ENCODE results near the gene JAKMIP3. TPM values are rescaled to one million over a fixed set of nuclear protein-coding genes. Genes with fewer than 3 reads are reported as not detected.

The JAKMIP3 gene
- total RNA-seq, 1 experiment from 2014 or later, result 0.03 TPM

DNA sequence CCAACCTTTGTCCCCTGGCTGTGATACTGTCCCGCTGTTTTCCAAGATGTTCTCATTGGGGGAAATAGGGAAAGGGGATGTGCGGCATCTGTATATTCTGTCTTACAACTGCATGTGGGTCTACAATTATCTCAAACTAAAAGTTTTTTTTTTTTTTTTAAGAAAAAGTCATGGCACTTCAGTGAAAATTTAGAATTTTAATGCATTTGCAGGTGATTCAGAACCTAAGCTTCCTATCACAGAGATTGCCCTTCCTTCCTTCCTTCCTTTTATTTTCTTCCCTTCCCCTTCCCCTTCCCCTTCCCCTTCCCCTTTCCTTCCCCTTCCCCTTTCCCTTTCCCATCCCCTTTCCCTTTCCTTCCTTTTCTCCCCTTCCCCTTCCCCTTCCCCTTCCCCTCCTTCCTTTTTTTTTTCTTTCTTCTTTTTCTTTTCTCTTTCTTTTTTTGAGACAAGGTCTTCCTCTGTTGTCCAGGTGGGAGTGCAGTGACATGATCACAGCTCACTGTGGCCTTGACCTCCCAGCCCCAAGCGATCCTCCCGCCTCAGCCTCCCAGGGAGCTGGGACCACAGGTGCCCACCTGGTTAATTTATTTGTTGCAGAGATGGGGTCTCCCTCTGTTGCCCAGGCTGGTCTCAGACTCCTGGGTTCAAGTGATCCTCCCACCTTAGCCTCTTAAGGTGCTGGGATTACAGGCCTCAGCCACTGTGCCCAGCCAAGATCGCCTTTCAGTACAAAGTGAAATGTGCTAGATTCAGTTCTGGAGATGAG, 32.0 kb downstream of the JAKMIP3 start:
- no peak for DNase-seq (ENCODE audit: low read depth)

DNA sequence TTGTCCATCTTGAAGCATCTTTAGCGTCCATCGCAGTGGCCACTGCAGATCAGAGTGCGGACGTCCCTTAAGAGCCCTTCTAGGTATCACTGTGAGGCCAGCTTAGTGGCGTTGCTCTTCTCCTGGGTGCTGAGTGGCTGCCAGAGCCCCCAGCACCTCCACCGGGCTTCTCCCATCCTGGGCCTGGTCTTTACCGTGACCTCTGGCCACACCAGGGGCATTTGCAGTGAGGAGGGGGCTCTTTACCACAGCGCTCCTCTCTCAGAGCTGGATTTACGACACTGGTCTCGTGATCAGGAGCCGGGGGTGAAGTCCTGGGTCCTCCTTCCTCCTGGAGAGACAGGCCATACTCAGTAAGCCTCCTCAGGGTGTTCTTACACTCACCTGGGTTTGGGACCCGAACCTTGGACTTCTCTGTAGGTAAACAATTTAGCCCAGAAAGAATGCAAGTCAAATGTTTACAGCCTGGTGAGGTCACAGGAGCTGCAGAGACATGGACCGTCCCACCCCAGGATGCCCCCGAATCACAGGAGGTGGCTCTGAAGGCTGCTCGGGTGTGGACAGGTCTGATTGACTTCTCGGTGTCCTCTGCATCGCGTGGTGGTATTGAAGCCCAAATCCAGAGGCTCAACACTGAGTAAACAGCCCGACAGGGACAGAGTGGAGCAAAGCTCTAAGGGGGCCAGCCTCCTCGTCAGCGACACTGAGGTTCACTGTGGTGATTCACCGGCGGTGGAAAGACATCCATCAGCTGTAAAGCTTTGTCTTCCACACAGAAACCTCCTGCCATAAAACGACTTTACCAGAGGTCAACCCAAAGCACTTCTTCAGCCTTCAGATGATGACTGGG, 33.0 kb downstream of the JAKMIP3 start:
- no peak for DNase-seq (ENCODE audit: low read depth)

DNA sequence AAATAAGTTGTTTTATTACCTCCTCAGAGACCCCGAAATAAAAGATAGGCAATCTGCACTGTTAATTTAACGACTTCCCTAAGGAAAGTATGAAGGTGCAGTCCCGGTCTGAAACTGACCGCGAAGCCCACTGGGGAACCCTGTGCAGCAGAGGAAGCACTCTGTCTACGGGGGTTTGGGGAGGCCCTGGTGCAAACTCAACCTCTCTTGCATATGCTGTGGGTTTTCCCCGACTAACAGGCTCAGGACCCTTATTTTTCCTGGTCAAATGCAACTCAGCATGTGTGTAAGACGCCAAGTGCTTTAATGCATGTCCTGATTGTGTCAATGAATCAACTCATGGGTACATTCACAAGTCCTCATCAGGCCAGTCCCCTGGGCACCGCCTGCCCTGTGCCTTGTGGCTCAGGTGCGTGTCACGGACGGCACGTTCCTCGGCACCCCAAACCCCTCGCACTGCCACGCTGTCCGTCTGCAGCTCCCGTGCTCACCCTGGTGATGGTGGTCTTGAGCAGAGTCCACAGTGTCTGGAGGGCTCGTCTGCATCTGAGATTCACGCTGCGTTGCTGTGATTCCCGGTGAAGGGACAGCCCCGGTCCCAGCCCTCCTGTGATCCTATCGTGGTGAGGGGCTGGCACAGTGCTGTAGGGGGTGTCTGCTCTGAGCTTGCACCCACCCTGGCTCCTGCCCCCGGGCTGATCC, 33.8 kb downstream of the JAKMIP3 start:
- no peak for DNase-seq (ENCODE audit: low read depth)

DNA sequence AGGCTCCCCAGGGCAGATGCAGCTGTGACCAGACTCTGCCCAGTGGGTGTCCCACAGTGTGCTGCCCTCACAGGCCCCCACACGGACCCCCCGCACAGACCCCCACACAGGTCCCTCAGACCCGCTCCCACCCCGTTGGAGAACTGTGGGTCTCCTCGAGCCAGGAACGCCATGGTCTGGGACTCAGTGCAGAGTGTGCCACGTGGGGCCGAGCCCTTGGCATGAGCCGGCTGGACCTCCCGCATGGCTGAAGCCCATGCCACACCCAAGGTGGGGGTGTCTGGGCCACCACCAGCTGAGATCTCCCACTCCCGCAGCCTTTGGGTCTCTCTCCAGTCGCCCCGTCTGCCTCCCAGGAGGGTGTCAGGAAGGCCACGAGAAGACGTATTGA, 34.3 kb downstream of the JAKMIP3 start:
- no peak for DNase-seq (ENCODE audit: low read depth)

DNA sequence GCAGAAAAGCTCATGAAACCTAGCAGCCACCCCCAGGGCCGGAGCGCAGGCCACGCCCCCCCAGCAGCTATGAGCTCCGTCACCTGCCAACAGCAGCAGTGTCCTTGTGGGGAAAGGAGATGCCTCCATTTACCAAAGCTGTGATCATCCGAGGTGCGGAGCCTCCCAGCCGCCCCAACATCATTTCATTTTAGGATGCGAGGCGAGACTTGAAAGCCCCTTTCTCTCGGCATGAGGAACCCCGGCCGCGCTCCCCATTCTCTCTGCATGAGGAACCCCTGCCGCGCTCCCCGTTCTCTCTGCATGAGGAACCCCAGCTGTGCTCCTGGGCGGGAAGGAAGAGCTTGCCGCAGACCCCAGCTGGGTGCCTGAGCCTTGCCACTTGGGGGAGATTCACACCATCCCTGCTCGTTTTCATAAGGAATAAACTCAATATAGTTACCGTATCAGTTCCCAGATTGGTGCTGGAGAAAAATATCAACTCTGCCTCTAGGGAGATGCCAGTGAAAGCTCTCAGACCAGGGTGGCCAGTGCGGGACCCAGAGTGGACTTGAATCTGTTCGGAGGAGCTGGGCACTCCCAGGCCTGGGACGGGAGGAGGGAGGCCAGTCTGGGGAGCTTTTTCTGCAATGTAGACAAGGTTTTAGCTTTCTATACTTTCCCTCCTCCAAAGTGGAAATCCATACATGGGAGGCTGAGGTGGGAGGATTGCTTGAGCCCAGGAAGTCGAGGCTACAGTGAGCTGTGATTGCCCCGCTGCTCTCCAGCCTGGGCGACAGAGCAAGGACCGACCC, 35.0 kb downstream of the JAKMIP3 start:
- no peak for DNase-seq (ENCODE audit: low read depth)

DNA sequence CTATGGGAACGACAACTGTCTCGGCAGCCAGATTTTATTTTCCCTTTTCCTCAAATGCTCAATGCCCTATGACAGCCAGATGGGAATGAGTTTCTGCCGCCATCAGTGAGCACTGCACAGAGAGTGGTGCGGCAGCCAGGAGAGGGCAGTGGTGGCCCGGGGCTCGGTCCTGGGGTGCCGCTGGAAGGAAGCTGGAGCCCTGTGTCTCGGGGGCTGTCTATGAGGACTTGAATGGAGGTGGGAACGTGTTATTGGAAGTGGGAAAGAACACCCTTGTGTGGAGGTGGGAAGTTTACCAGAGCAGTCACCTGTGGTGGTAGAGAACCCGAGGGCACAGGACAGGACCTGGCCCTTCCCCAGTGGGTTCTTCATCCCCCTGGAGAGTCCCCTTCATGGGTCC, 35.8 kb downstream of the JAKMIP3 start:
- DNase-seq (ENCODE audit: low read depth), result no peak

DNA sequence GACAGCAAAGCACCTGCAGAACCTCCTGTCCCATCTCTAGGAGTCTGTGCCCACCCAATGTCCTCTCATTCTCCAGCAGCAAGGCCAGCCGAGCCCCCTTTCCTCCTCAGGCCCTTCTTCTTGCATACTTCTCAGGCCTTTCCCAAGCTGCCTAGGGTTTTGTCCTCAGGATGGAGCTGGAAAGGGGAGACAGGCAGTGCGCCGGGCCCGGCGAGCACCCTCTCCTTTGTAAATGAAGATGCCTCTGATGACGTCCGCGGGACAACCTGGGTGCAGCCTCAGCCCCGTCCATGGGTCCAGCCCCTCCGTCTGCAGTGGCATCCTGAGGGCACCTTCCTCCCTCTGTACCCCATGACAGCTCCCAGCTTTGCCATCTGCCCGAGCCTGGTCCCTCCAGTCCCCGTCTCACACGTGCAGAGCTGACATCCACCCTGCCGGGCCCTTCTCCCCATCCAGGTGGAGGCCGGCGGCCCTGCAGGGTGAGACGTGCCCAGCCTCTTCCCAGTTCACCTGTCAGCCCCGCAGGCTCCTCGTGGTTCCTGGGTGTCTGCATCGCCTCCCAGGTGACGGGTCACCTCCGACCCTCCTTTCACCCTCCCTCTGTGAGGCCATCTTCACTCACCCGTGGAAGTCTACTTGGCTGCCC, 36.4 kb downstream of the JAKMIP3 start:
- DNase-seq (ENCODE audit: low read depth), result no peak

DNA sequence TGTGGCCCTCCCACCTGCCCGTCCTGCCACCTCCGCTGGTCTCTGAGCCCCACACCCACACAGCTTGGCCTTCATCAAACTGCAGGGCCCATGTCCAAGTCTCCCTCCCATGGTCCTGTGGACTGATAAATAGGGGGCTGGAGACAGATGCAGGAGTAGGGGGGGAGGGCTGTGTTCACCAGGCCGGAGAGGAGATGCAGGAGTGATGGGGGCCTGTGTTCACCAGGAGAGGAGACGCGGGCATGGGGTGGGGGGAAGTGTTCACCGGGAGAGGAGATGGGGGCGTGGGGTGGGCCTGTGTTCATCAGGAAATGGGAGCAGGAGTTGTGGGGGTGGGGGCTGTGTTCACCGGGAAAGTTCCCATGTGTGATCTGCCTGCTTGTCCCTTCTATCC, 37.0 kb downstream of the JAKMIP3 start:
- DNase-seq (ENCODE audit: low read depth), result no peak

DNA sequence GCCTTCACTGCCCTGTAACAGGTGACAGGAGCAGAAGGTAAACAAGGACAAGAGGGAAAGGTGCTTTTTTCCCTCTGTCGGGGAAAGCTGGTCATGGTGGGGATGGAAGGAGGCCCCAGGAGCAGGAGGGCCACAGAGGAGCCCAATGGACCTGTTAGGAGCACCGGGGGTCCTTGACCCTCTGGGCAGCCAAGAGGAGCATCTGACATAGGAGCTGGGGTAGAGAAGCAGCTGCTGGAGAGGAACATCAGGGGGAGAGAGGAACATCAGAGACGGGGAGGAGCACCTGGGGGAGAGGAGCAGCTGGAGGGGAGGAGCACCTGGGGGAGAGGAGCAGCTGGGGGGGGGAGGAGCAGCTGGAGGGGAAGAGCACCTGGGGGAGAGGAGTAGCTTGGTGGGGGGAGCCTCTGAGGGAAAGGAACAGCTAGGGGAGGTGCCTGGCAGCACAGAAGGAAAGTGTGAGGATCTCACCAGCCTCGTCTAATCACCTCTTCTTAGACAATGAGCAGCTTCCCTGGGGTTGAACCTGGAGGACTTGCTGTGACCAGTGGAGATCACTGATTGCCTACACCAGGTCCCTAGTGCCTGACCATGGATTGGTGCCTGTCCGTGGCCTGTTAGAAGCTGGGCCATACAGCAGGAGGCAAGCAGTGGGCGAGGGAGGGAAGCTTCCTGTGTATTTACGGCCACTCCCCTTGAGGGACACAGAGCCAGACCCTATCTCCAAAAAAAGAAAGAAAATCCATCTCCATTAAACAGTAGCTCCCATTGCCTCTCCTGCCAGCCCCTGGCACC, 37.6 kb downstream of the JAKMIP3 start:
- DNase-seq (ENCODE audit: low read depth), result no peak

DNA sequence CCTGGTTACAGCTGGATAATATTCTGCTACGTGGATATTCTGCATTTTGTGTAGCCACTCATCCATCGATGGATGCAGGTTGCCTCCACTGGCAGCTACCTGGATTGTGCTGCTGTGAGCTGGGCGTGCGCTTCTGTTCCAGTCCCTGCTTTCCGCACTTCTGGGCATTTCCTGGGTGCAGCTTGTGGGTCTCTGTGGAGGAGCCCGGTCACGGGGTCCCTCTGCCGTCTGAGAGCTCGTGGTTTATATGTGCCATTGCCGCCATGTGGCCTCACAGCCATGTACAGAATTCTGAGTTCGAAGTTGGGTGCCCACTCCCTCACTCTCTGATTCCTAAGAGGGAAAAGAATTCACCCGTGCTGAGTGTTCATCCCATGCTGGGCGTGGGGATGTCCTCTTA, 38.3 kb downstream of the JAKMIP3 start:
- no peak for DNase-seq (ENCODE audit: low read depth)

DNA sequence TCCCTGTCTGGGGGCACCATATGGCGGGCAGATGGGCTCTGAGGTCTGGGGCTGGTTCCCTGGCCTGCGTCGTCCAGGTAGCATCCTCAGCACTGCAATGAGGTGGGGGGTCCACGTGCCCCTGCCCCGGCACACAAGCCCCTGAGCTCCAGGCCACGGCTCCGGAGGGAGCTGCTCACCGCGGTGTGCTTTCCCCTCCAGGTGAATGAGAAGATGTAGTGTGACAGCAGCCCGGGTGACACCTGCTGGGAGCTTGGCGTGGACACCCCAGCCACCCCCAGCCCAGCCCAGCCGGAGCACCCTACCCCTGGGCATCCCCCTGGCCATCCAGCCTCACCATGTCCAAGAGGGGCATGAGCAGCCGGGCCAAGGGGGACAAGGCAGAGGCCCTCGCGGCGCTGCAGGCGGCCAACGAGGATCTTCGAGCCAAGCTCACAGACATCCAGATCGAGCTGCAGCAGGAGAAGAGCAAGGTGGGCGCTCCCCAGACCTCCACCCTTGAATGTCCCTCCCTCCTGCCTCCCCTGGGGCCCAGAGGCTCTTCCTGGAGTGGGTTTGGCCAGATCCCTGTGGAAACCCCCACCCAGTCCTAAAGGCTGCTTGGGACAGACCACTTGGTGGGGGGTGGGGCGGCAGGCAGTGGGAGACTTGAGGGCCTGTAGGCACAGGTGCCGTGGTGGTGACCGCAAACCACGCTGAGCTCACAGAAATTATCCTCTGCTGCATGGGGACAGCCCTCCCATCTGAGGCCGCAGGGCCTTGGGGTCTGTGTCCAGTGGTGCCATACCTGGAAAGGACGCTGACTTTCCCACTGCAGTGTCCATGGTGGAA, 38.9 kb downstream of the JAKMIP3 start:
- no peak for DNase-seq (ENCODE audit: low read depth)

DNA sequence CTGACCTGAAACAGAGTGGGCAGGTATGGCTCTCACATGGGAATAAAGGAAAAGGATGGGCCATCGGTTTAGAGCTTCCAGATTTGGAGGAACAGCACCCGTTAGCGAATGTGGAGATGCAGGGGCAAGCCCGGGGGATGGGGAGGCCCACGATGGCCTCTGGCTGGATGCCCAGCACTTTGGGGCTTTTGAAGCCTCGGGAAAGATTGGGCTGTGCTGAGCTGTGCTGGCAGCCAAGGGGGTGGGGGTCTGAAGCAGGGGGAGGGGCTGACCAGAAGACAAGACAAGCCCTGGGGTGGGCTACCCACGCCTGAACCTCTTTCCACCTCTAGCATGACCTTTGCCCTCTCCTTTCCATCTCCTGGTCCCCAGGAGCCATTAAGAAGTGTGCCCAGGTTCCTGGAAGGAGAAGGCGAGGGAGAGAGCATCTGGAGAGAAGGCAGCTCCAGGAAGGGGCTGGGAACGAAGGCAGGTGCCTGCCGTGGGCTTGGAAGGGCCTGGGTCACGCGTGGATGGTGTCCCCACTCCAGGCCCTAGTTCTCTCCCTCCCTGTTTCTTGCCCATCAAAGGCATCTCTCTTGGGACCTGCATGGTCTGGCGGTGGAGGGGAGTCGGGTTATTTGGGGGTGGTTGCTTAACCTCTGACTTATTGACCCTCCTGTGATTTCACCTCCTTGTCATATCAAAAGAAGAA, 39.7 kb downstream of the JAKMIP3 start:
- DNase-seq (ENCODE audit: low read depth), result no peak

DNA sequence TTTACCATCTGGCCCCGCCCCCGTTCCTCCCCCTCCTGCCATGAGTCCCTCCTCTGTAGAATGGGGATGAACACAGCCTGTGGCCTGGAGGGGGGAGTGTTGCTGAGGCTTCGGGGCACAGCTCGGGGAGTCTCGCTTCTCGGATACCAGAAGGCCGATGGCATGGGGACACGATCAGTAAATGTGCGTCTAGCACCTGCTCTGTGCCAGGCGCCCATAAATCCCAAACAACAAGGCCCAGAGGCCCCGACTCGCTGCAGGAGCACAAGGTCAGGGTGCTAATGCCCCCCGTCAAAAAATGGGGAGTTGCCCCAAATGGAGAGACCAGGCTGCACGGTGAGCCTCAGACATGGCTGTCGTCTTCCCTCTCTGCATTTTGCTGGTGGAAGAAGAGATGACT, 40.7 kb downstream of the JAKMIP3 start:
- DNase-seq (ENCODE audit: low read depth), result no peak

DNA sequence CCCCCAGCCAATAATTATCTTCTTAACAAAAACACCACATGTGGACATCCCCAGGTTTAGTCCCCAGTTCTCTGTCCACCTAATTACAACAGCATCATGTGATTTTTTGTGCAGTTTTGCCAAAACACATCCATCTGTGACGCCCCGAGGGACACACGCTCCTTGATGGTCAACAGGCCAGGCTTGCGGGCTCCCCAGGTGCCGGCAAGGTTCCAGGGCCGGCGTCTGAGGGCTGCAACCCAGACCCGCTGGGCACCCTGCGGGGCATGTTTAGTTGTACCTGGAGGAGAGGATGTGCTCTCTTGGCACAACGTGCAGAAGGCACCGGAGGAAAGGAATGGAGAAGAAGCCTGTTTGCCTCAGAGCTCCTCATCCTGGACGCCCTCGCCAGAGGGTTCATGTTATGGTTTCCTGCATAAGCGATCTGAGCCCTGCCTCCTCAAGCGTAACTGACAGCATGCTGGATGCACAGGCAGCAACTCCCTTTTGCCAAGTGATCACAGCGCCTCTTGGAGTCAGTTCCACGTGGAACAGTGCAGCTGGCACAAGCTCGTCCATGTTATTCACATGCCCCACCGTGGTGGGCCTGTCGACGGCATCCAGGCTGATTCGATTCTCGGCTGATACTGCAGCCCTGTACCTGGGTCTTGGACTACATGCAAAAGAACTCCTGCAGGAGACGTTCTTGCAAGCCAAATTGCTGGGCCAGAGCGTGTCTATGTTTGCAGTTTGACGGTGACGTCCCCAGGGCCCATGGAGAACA, 41.6 kb downstream of the JAKMIP3 start:
- DNase-seq (ENCODE audit: low read depth), result no peak

DNA sequence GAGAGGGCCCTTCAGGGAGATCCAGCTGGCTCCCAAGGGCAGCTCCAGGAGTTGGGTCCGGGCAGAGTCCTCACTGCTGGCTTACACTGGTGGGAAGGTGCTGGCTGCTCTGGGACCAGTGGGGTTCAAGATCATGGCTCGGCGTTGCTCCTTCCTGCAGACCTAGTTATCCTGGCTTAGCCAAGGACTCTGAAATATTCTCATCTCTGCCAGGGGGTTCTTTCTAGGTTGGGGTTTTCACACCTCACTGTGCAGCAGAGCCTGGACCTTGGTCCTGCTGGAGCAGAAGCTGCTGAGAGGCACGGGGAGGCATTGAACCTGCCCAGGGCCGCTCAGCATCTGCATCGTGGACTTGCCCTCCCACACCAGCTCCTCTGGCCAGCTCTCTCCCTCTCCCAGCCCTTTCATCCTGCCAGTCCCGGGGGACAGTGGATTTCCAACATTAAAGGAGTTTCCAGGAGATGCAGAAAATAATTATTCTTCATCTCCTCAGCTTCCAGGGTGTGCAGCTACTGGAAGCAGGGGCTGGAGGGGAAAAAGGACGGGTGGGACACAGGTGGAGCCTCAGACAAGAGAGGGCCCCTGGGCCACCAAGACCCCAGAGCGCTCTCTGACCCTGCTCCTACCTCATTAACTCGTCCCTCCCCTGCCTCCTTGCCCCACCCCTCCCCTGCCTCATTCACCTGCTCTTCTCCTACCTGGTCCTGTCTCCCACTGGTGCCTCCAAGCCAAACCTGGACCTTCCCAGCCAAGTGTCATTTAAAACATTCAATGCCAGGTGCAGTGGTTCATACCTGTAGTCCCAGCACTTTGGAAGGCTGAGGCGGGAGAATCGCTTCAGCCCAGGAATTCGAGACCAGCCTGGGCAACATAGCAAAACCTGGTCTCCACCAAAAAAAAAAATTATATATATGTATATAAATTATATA, 42.5 kb downstream of the JAKMIP3 start:
- DNase-seq (ENCODE audit: low read depth), result no peak

DNA sequence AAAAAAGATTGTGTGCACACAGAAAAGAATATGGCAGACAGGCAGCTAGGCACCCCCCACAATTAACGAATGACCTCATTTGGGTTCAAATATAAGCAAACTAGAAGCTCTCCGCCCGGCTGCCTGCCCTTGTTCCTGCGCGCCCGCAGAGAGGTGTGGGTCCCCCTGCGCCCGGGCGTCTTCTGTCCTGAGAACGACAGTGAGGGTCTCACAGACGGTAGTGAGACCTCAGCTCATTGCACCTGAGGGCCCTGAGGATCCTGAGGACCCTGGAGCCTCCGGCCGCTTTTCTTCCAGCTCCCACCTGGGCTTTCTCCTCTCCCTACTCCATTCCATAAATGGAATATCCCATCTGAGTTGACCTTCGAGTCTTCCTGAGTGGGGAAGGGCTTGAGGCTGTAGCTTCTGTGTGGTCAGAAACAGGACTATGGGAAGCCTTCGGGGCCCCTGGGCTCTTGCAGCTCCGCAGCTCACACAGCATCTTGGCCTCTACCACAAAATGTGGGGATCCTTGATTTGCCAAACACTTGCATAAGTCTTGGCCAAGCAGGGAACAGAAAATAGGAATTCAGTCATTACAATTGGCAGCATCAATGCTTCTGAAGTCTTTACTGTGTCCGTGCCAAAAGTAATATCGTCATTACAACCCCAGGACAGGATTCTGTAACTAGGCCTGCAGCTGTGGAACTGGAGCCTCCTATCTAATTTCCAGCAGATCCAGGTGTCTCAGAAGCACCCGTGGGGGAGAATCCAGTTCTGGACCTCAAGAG, 43.8 kb downstream of the JAKMIP3 start:
- DNase-seq (ENCODE audit: low read depth), result no peak

Data from HT1080 (cell line).